GM21737 (cell line): ENCODE results near the gene SIRT5.

Source experiments
- ATAC-seq: cut with Tn5 transposase; IDR thresholded peaks from one replicate; pipeline ENCODE4 v1.9.1; 2021; ENCODE audit warnings: mild to moderate bottlenecking, moderate library complexity; ENCODE audit not compliant: unreplicated experiment

SIRT5 gene

DNA sequence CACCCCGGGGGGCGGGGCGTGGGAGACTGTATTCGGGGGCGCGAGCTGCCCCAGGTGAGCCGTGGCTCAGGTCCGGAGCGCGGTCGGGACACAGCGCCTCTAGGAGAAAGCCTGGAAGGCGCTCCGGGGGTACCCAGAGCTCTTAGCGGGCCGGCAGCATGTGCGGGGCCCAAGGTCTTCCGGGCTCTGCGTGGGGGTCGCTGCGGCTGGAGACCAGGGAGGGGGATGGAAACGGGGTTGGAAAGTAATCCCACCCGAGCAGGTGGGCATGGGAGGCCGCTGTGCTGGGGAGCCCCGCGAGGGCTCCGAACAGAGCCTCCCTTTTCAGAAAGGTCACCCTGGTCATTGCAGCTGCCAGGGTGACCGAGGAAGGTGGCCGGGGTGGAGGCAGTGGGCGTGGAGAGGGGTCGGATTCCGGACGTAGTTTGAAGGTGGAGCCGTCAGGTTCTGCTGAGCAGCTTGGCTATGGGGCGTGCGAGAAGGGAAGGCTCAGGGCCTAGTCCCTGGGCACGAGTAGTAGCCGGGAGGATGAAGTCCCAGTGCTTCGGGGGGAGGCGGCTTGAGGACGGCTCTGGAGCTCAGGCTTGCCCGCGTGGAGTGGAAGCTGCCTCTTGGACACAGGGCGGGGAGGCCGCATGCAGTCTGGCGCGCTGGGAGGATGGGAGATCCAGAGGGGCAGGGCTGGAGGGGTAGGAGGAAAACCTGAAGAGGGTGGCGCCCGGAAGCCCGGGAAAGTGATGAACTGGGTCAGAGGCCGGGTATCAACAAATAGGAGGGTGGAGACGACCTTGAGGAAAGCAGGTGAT, at the start of gene SIRT5:
TSS of gene SIRT5 (plus strand) at position 31 of the 806 bp plus-strand sequence. CDS start 9,510 bp downstream, outside the sequence.
- peak; percentile 56 for ATAC-seq

DNA sequence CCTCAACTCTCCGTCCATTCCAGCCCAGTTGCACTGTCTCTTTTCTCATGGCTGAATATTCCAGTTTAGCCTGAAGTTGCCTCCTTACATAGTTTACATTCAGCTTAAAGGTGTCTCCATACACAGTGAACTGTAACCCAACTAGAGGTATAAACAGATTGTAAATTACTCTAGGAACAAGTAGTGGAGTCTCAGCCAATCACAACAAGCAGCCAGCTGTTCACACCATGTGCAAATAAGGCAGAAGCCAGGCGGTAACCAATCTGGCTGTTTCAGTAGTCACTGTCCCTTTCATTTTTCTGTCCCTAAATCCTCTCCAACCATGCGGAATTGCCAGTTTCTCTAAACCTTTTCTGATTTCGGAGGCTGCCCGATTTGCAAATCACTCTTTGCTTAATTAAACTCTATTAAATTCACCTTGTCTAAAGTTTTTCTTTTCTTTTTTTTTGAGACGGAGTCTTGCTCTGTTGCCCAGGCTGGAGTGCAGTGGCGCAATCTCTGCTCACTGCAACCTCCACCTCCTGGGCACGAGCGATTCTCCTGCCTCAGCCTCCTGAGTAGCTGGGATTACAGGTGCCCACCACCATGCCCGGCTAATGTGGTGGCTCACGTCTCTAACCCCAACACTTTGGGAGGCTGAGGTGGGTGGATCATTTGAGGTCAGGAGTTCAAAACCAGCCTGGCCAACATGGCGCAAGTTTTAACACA, 49.4 kb upstream of the SIRT5 start:
- no peak for ATAC-seq

DNA sequence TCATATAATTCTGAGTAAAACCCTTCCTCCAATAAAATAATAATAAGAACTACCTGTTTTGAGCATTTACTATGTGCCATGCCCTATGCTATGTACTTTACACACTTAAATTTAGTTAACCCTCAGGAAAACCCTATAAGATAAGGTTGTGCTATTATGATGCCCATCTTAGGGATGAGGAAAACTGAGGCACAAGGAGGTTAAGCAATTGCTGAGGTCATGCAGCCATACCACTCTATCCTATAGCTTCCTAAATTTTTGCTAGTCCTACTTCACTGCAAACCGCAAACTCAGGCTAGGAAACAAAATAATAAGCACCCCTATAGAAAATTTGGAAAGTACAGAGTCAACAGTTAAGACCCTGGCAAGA, 48.1 kb upstream of the SIRT5 start:
- ATAC-seq: no peak

DNA sequence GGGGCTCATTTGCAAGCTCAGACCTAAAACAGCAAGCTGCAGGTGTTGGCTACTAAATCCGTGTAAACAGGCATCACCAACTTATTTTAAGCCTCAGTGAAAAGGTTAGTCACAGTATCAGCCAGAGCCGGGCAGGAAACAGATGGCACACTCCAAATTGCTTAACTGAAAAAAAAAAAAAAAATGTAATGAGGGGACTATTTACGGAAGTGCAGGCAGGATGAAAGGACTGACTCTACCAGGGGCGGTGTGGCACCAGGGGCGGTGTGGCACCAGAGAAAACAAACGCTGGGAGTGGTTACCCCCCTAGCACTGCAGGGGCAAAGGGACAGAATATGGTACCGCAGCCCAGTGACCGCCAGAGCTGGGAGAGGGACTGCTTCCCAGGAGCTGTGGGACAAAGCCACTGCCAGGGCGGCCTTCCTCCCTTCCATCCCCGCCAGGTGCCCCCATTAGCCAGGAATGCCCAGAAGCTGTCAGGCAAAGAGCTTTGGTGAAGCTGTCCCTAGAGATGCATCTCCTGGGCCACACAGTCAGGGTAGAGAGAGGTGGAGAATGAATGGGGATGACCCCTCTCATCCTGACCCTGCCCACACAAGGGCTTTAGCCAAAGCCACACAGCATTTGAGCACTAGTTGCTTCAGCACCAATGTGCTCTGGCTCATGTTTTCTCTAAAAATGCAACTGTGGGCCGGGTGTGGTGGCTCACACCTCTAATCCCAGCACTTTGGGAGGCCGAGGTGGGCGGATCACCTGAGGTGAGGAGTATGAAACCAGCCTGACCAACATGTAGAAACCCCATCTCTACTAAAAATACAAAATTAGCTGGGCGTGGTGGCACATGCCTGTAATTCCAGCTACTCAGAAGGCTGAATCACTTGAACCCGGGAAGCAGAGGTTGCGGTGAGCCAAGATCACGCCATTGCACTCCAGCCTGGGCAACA, 47.4 kb upstream of the SIRT5 start:
- peak; percentile 72 for ATAC-seq

DNA sequence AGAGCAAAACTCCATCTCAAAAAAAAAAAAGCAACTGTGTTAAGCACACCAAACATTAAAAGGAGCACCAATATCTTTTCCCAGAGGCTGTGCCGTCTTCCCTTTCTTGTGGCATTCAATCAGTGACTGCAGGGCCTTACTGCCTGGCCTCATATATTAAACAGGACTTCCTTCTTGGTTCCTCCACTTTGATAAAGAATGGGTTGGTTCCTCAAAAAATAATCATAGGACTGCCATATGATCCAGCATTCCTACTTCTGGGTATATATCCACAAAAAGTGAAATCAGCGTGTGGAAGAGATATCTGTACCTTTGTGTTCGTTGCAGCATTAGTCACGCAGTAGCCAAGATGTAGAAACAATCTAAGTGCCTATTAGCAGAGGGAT, 46.7 kb upstream of the SIRT5 start:
- no peak for ATAC-seq

DNA sequence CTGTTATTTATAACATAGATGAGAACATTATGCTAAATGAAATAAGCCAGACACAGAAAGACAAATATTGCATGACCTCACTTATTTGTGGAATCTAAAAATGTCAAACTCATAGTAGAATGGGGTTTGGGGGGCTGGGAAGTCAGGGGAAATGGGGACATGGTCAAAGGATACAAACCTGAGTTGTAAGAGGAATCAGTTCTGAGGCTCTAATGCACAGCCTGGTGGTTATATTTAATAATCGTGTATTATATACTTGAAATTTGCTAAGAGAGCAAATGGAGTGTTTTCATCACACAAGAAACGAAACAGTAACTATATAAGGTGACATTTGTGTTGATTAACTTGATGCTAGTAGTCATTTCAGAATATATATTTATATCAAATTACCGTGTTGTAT, 46.2 kb upstream of the SIRT5 start:
- no peak for ATAC-seq

DNA sequence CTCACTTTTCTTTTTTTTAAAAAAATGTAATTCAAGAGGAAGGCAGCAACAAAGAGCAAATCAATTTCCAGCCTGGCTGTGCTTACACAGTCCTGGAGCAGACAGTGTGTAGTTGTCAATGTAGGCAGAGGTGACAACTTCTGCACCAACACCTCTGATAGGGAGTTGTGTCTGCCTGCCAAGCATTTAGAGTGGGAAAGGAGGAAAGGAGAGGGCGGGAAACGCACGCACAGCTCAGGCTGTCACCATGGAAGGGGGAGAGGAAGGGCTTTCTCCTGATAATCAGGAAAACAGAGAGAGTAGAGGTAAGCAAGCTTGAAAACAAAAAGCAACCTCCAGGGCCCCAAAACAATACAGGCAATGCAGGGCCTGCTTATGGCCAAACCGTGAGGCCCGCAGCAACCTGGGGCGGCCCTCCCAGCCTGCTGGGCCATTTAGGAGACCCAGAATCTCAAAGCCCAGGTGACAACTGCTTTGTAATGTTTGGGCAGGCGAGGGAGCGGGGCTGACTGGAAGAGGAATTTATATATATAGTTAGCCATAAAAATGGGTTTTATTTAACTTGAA, 45.5 kb upstream of the SIRT5 start:
- no peak for ATAC-seq

DNA sequence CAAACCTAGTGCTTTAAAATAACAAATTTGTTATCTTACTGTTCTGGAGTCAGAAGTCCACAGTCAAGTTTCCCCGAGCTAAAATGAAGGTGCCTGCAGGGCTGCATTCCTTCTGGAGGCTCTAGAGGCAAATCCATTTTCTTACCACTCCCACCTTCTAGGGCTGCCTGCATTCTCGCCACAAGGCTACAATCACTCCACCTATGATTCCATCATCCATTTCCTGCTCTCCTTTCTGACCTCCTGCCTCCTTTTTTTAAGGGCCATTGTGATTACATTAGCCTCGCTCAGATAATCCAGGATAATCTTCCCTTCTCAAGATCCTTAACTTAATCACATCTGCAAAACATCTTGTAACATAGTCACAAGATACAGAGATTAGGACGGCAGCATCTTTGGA, 42.4 kb upstream of the SIRT5 start:
- no peak for ATAC-seq

DNA sequence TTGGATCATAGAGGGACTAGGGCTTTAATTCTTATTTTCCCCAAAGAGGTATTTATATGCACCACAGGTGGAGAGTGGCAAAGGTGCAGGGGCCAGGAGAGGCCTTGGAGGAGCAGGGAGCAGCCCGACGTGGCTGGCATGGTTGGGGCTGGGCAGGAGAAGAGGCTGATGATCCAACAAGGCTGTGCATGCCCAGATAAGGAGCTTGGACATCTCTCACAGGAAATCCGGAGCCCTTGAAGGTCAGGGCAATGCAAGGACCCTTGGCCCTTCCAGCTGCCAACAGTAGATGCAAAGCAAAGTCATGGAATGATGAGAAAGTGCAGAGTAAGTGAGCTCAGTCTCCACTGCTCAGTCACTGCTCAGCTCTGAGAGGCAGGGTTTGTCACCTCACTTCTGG, 39.9 kb upstream of the SIRT5 start:
- no peak for ATAC-seq

DNA sequence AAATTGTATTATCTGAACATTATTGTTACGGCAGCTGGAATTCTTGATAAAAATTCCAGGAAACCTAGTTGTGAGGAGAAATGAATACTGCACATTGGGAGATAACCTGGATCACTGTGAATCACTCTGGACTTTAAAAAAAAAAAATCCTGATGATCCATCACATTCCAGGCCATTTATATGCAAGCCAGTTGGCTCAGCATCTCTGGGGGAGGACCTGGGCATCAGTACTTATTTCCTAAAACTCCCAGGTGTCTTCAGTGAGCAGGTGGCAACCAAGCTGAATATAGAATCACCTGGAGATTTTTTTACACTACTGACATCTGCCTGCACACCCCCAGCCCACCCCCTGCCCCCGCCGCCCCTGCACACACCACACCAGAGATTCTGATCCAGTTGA, 39.1 kb upstream of the SIRT5 start:
- no peak for ATAC-seq

DNA sequence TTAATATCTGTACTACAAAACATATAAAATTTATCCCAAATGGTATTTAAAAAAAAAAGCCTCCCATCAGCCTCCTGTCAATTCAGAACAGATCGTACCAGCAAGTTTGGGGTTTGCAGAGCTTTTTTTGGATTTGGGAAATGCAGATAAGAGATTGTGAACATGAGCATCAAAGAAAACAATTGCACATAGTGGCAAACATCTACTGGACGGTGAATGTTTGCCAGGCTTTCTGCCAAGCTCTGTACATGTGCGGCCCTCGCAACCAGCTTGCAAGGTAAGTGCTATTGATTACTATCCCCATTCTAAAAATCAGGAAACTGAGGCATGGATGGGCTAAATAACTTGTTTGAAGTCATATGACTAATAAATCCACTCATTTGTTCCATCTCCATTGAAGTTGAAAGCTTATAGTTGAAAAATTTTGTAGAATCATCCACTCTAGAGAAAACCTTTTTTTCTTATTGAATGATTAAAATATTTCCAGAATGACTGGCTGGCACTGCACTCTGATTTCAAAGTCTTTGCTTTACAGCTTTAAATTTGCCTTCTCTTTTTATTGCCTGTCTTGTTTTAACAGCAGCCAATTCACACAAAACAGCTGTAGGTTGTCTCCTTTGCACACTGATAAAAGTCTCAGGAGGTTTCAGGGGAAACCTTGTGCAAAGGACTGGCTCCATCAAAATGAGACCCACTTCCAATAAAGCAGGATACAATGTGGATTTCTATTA, 37.4 kb upstream of the SIRT5 start:
- no peak for ATAC-seq

DNA sequence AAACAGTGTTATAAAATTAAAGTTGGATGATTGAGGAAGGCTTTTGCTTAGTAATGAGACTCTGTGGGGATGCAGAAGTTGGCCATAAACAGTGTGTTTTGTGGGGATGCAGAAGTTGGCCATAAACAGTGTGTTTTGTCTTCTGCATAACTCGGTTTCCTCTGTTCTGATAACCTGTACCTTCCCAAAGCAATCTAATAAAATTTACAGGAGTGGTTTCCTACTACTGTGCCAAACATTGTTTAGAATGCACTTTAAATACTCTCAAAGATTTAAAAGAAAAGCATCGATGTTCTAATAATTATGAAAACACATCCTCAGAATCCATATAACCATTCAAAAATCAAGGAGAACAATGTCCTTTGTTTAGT, 36.9 kb upstream of the SIRT5 start:
- ATAC-seq: no peak

DNA sequence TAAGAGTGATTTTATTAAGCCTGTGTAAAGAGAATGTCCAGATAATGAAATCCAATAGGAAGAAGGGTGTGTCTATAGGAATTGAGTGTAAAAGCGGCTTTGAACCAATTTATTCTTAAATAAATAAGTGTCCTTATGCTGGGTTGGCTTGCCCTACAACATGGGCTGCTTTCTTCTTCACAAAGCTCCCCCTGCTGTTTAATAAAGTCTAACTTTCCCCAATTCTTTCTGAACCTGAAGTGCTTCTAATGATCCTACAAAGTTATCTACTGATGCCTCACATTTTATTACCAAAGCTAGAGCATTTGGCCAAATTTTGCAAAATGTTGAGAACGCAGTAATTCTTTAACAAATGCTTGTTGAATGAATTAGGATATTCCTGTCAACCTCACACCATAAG, 36.3 kb upstream of the SIRT5 start:
- ATAC-seq: no peak

DNA sequence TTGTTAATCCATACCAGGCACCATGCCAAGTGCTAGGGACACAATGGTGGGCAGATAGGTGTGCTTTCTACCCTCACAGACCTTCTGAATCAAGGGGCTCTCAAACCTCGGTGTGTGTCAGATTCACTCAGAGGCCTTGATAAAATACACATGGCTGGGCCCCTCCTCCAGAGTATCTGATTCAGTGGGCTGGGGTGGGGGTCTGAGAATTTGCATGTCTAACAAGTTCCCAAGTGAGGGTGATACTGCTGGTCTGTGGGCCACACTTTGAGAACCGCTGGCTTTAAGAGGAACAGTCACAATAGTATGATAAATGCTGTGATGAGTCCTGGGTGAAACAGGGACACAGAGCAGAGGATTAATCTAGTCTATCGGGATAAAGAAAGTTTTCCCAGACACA, 35.8 kb upstream of the SIRT5 start:
- no peak for ATAC-seq

DNA sequence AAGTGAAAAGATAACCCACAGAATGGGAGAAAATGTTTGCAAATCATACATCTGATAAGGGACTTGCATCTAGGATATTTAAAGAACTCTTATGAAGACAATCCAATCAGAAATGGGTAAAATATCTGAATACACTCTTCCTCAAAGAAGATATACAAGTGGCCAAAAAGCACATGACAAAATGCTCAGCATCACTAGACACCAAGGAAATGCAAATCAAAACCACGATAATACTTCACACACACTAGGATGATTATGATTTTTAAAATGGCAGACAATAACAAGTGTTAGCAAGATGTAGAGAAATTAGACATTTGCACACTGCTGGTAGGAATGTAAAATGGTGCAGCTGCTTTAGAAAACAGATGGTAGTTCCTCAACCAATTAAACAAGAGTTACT, 34.8 kb upstream of the SIRT5 start:
- no peak for ATAC-seq

DNA sequence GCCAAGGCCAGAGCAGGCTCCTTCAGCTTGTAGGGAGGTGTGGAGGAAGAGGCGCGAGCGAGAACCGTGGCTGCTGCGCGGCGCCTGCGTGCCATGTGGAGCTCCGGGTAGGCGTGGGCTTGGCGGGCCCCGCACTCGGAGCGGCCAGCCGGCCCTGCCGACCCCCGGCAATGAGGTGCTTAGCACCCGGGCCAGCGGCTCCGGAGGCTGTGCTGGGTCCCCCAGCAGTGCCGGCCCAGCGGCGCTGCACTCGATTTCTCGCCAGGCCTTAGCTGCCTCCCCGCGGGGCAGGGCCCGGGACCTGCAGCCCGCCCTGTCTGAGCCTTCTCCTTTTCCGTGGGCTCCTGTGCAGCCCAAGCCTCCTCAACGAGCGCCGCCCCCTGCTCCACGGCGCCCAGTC, 32.9 kb upstream of the SIRT5 start:
- ATAC-seq: no peak

DNA sequence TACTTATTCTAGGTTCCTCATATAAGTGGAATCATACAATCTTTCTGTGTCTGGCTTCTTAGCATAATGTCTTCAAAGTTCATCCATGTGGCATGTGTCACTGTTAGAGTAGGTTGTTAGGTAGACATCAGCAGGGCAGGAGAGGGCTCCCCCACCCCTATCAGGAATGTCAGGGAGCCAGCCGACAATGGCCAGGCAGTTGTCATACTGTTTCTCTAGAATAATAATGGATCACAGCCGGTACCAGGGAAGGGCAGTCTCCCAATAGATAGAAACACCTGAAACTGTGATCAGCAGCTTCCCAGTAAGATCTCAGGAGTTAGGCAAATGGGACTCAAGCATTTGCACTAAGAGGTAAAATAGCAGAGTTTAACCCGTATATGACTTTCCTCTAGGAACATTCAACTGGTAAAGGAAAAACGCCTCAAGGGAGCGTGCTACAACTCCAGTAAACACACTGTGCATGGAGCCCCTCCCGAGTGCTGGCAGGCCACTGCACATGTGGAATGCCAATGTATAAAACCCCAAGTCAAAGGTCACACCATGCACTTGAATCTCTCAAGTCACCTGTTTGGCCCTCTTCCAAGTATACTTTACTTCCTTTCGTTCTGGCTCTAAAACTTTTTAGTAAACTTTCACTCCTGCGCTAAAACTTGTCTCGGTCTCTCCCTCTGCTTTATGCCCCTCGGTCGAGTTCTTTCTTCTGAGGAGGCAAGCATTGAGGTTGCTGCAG, 29.8 kb upstream of the SIRT5 start:
- ATAC-seq: no peak

DNA sequence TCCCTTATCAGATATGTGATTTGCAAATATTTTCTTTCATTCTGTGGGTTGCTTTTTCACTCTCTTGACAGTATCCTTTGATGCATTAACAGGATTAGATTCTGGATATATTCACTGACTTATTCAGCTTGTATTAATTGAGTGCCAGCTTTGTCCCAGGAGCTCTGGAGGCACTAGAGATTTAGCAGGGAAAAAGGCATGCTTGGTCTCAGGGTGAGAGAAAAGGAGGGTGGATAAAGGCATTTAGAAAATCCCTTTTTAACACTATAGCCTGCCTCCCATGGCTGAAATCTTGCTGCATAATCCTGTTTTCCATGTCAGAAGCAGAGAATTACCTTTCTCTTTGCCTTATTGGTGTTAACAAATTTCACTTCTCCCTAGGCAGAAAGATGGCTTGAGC, 28.5 kb upstream of the SIRT5 start:
- ATAC-seq: no peak

DNA sequence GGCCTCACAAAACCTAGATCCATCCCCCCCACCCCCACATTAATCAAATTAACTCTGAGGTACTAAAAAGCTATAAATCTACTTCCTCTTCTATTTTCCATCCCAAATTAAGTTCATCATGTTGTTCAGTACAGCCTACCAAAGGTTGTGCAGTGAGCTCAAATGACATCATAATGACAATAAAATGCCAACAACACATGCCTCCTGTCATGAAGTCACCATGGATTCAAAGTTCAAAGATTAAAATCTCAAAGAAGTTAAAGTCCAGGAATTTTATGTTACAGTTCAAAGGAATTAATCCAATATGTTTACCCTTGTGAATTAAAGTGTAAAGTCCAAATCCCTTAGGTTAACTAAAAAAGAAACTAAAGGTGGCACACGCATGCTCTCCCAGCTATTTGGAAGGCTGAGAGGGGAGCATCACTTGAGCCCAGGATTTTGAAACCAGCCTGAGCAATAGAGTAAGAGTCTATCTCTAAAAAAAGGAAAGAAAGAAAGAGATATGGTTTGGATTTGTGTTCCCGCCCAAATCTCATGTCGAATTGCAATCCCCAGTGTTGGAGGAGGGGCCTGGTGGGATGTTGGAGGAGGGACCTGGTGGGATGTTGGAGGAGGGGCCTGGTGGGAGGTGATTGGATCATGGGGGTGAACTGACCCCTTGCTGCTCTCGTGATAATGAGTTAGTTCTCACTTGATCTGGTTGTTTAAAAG, 25.7 kb upstream of the SIRT5 start:
- ATAC-seq: no peak
